ENCODE data around the gene TSPAN18.

The TSPAN18 gene

GRCh38 chr11:44737245-44738085, 10.7 kb downstream of the TSPAN18 start:
- DNase-seq (ENCODE audit: low read depth): no peak

GRCh38 chr11:44738791-44739190, 12.0 kb downstream of the TSPAN18 start:
- no peak for DNase-seq (ENCODE audit: low read depth)

GRCh38 chr11:44740967-44741366, 14.2 kb downstream of the TSPAN18 start:
- no peak for DNase-seq (ENCODE audit: low read depth)

- DNase-seq (ENCODE audit: low read depth): no peak
These were observed 15.2 kb downstream of the TSPAN18 start for GRCh38 chr11:44741976-44742375.

- no peak for DNase-seq (ENCODE audit: low read depth)
These were observed 15.9 kb downstream of the TSPAN18 start for GRCh38 chr11:44742508-44743246.

- no peak for DNase-seq (ENCODE audit: low read depth)
These were observed 16.6 kb downstream of the TSPAN18 start for GRCh38 chr11:44743326-44743725.

GRCh38 chr11:44743959-44744557, 17.3 kb downstream of the TSPAN18 start:
- no peak for DNase-seq (ENCODE audit: low read depth)

- no peak for DNase-seq (ENCODE audit: low read depth)
These were observed 20.1 kb downstream of the TSPAN18 start for GRCh38 chr11:44746894-44747293.

- DNase-seq (ENCODE audit: low read depth): peak; percentile 71
These were observed 20.6 kb downstream of the TSPAN18 start for GRCh38 chr11:44747316-44747715.

- no peak for DNase-seq (ENCODE audit: low read depth)
These were observed 21.1 kb downstream of the TSPAN18 start for GRCh38 chr11:44747836-44748235.

GRCh38 chr11:44748606-44749005, 21.8 kb downstream of the TSPAN18 start:
- no peak for DNase-seq (ENCODE audit: low read depth)

- DNase-seq (ENCODE audit: low read depth): no peak
These were observed 22.4 kb downstream of the TSPAN18 start for GRCh38 chr11:44749189-44749588.

GRCh38 chr11:44750551-44751465, 24.0 kb downstream of the TSPAN18 start:
- no peak for DNase-seq (ENCODE audit: low read depth)

GRCh38 chr11:44752300-44752699, 25.5 kb downstream of the TSPAN18 start:
- no peak for DNase-seq (ENCODE audit: low read depth)

GRCh38 chr11:44752713-44753112, 26.0 kb downstream of the TSPAN18 start:
- DNase-seq (ENCODE audit: low read depth): no peak

GRCh38 chr11:44753961-44754645, 27.3 kb downstream of the TSPAN18 start:
- DNase-seq (ENCODE audit: low read depth): no peak

GRCh38 chr11:44754876-44755555, 28.3 kb downstream of the TSPAN18 start:
- DNase-seq (ENCODE audit: low read depth): no peak

- peak; percentile 15 for DNase-seq (ENCODE audit: low read depth)
These were observed 29.1 kb downstream of the TSPAN18 start for GRCh38 chr11:44755556-44756523.

GRCh38 chr11:44758983-44759382, 32.2 kb downstream of the TSPAN18 start:
- no peak for DNase-seq (ENCODE audit: low read depth)
